ENCODE data around the gene S1PR3. TPM values are rescaled to one million over a fixed set of nuclear protein-coding genes. Genes with fewer than 3 reads are reported as not detected.

Gene S1PR3
- total and polyA plus RNA-seq, 12 donors: 10.0 to 108 (median 61.6) TPM

GRCh38 chr9:88945636-88946333 lies 45.5 kb upstream of the S1PR3 start:
- no peak for DNase-seq
- H3K36me3 ChIP-seq (replicated peaks in 1 of 2): no peaks in the 10 kb centered on the region
- H3K27me3 ChIP-seq: no peaks in the 10 kb centered on the region
- no peak overlapping the region for H3K27ac ChIP-seq
- TF ChIP-seq, protein P1, sequence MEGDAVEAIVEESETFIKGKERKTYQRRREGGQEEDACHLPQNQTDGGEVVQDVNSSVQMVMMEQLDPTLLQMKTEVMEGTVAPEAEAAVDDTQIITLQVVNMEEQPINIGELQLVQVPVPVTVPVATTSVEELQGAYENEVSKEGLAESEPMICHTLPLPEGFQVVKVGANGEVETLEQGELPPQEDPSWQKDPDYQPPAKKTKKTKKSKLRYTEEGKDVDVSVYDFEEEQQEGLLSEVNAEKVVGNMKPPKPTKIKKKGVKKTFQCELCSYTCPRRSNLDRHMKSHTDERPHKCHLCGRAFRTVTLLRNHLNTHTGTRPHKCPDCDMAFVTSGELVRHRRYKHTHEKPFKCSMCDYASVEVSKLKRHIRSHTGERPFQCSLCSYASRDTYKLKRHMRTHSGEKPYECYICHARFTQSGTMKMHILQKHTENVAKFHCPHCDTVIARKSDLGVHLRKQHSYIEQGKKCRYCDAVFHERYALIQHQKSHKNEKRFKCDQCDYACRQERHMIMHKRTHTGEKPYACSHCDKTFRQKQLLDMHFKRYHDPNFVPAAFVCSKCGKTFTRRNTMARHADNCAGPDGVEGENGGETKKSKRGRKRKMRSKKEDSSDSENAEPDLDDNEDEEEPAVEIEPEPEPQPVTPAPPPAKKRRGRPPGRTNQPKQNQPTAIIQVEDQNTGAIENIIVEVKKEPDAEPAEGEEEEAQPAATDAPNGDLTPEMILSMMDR (IDR thresholded peaks at IDR 0.05): no peak
- TF ChIP-seq POLR2A (IDR thresholded peaks at IDR 0.05): no peak
- H3K4me3 ChIP-seq: no peak overlapping the region
- intact Hi-C loops (cut with DNase I): no loop called here
- peaks cover 0 to 9% of the 10 kb centered on the region in 2 donors for H3K4me1 ChIP-seq (replicated peaks in 1 of 2)
- WGBS, 4 donors: 54 to 69% (median 61%) methylated on average over 4 of the region's 4 CpGs
- H3K9me3 ChIP-seq (replicated peaks in 1 of 3): no peaks in the 10 kb centered on the region

GRCh38 chr9:88947581-88948573 lies 43.4 kb upstream of the S1PR3 start:
- no peaks in the 10 kb centered on the region for H3K9me3 ChIP-seq (replicated peaks in 1 of 3)
- DNase-seq: no peak
- H3K4me1 ChIP-seq (replicated peaks in 1 of 2): peaks cover 0 to 13% of the 10 kb centered on the region in 2 donors
- no peak overlapping the region for H3K4me3 ChIP-seq
- H3K36me3 ChIP-seq (replicated peaks in 1 of 2): no peaks in the 10 kb centered on the region
- H3K27me3 ChIP-seq: no peaks in the 10 kb centered on the region
- WGBS, 4 donors: 55 to 78% (median 62%) methylated on average over 5 of the region's 5 CpGs
- no peak overlapping the region for H3K27ac ChIP-seq
- no peak for TF ChIP-seq POLR2A (IDR thresholded peaks at IDR 0.05)
- TF ChIP-seq, protein P1 (IDR thresholded peaks at IDR 0.05): no peak
- intact Hi-C loops (cut with DNase I): no loop called here

GRCh38 chr9:88949425-88949824 lies 41.8 kb upstream of the S1PR3 start:
- intact Hi-C loops (cut with DNase I): no loop called here
- Histone ChIP-seq H3K9me3 (replicated peaks in 1 of 3) (no peaks in the 10 kb centered on the region), H3K27ac (peak overlapping the region in 1 of 5 donors; percentile 36), H3K4me1 (replicated peaks in 1 of 2) (peaks cover 0 to 13% of the 10 kb centered on the region in 2 donors), H3K36me3 (replicated peaks in 1 of 2) (no peaks in the 10 kb centered on the region), H3K4me3 (no peak overlapping the region), H3K27me3 (no peaks in the 10 kb centered on the region)
- 27 to 32% (median 28%) methylated on average over 9 of the region's 9 CpGs for WGBS, 4 donors
- peak; percentile 35 to 81 (median 46) for DNase-seq
- no peak for TF ChIP-seq POLR2A (IDR thresholded peaks at IDR 0.05)
- TF ChIP-seq, protein P1 (IDR thresholded peaks at IDR 0.05): no peak

GRCh38 chr9:88949961-88950340 lies 41.3 kb upstream of the S1PR3 start:
- no peak for DNase-seq
- intact Hi-C loops (cut with DNase I): no loop called here
- TF ChIP-seq, protein P1 (IDR thresholded peaks at IDR 0.05): no peak
- TF ChIP-seq POLR2A (IDR thresholded peaks at IDR 0.05): no peak
- no peaks in the 10 kb centered on the region for H3K36me3 ChIP-seq (replicated peaks in 1 of 2)
- 64 to 75% (median 69%) methylated on average over 1 of the region's 1 CpG for whole genome bisulfite sequencing, 4 donors
- no peaks in the 10 kb centered on the region for H3K27me3 ChIP-seq
- H3K4me1 ChIP-seq (replicated peaks in 1 of 2): peaks cover 0 to 13% of the 10 kb centered on the region in 2 donors
- H3K4me3 ChIP-seq: no peak overlapping the region
- peak overlapping the region in 1 of 5 donors; percentile 36 for H3K27ac ChIP-seq
- no peaks in the 10 kb centered on the region for H3K9me3 ChIP-seq (replicated peaks in 1 of 3)
